GM12873 (cell line): ENCODE measurements around the gene ACTL9.

Experiments used
- CTCF ChIP-seq: IDR thresholded peaks from 2 replicates; pipeline ENCODE4 v1.5.1; 2012; ENCODE audit warnings: low read depth, mild to moderate bottlenecking, moderate library complexity, low read length, control low read depth; ENCODE audit not compliant: insufficient read depth; ENCODE audit errors: missing control alignments

ACTL9 gene

DNA sequence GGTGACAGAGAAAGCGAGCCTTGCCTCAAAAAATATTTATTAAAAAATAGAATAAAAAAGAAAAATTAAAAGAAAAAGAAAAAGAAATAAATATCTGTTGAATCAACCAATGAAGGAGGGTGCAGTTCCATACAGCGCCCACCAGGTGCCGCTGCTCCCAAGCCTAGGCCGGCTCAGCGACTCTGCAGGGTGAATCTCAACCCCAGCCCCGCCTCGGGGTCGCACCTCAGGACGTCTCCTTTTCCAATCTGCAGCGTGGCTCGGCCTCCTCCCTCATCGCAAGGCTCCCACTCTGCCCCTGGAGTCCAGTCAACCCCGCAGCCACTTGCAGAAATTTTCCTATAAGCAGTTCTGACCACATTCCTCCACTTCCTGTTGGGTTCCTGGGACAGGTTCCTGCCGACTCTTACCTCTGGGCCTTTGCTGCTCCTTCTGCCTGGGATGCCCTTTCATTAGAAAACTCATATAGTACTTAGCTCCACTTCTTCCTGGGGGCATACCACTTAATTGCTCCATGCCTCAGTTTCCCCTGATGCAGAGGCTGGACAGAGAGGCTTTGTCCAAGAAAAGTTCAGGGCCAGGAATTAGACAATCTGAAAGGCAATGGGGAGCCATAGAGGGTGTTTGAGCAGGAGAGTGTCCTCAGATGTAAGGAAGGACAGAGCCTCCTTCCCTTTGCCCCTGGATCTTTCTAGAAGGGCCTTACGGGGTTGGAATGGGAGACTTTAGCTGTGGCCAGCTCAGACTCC is 43.8 kb downstream of the ACTL9 start:
- TF ChIP-seq CTCF, result peak; percentile 89

- TF ChIP-seq CTCF, result no peak
These were observed 50.4 kb downstream of the ACTL9 start for GRCh38 chr19:8648240-8648639.
